Endothelial cell of umbilical vein (primary cell): Measurements from ENCODE around the gene C19orf25. TPM values are rescaled to one million over a fixed set of nuclear protein-coding genes. Genes with fewer than 3 reads are reported as not detected.

Experiments
- BruUV-seq: library from RNA; stranded (reverse); fragments of 400-500 nt; replicated peaks from 2 replicates; lab custom pipeline; 2021; lab: Mats Ljungman, UMichigan
- CTCF ChIA-PET: fragments of 300-600, 350-600 bp; sonication (Branson Sonifier 250); formaldehyde crosslinking; loops from one replicate; lab custom pipeline; 2021; ENCODE audit warnings: antibody characterized with exemption, inconsistent platforms; lab: Charles Lee
- POLR2A ChIA-PET: fragments of 300-600, 350-600 bp; sonication (Branson Sonifier 250); formaldehyde crosslinking; loops from one replicate; lab custom pipeline; 2021; ENCODE audit warnings: antibody characterized with exemption, inconsistent platforms; lab: Charles Lee
- DNase-seq: peaks from one replicate; pipeline ENCODE4 v3.0.0-alpha.2; 2011; ENCODE audit warnings: low read depth, low spot score
- FAIRE-seq: peaks from 2 replicates; lab custom pipeline; 2011; peaks lifted over from hg19 to GRCh38; lab: Jason Lieb, UNC
- H2AFZ ChIP-seq: 2 replicates; pipeline ENCODE4 v1.6.0; 2012; ENCODE audit warnings: low read depth, low read length, control low read depth, inconsistent platforms
- H3K27ac ChIP-seq: 2 replicates; pipeline ENCODE4 v1.5.1; 2011; ENCODE audit warnings: low read depth, mild to moderate bottlenecking, control low read depth, low read length, moderate library complexity; ENCODE audit not compliant: insufficient read depth
- H3K27me3 ChIP-seq, 2 experiments: 2 replicates each; pipeline versions ENCODE4 v1.6.0 to v1.6.1; 2011; ENCODE audit warnings: low read length in 2 of 2, mixed read lengths in 1 of 2; ENCODE audit not compliant: control insufficient read depth in 2 of 2, insufficient read depth in 2 of 2
- H3K36me3 ChIP-seq, 2 experiments: 2 replicates in 1 of 2; 3 replicates in 1 of 2; pipeline ENCODE4 v1.5.1; 2011; ENCODE audit warnings: low read length in 2 of 2, mild to moderate bottlenecking in 1 of 2, moderate library complexity in 1 of 2; ENCODE audit not compliant: control insufficient read depth in 2 of 2, insufficient read depth in 2 of 2; ENCODE audit errors: extremely low read depth in 1 of 2
- H3K4me1 ChIP-seq: 3 replicates; pipeline ENCODE4 v1.5.1; 2011; ENCODE audit warnings: mild to moderate bottlenecking, low read length; ENCODE audit not compliant: control insufficient read depth, insufficient read depth; ENCODE audit errors: extremely low read depth
- H3K4me2 ChIP-seq: 2 replicates; pipeline ENCODE4 v1.6.1; 2011; ENCODE audit warnings: low read length, control low read depth, mixed read lengths; ENCODE audit not compliant: insufficient read depth
- H3K4me3 ChIP-seq, 3 experiments: fragments of 200-600 bp in 1 of 3; sonication (generic), shearing (Covaris generic) in 1 of 3; replicated peaks in 1 of 3; 2 replicates each; pipeline ENCODE4 v1.5.1; 2011 to 2016; ENCODE audit warnings: control low read depth in 3 of 3, low read length in 3 of 3, mild to moderate bottlenecking in 2 of 3, inconsistent platforms in 1 of 3, low read depth in 1 of 3, moderate library complexity in 1 of 3; ENCODE audit not compliant: insufficient read depth in 1 of 3
- H3K79me2 ChIP-seq: 2 replicates; pipeline ENCODE4 v1.6.0; 2012; ENCODE audit warnings: low read length, inconsistent platforms; ENCODE audit not compliant: control insufficient read depth, insufficient read depth
- H3K9ac ChIP-seq: replicated peaks from 2 replicates; pipeline ENCODE3; 2011; ENCODE audit warnings: low read length, control low read depth; ENCODE audit not compliant: insufficient read depth; ENCODE audit errors: extremely low read depth
- H3K9me1 ChIP-seq: replicated peaks from 3 replicates; pipeline ENCODE4 v1.6.0; 2011; ENCODE audit warnings: mild to moderate bottlenecking, low read length; ENCODE audit not compliant: control insufficient read depth, insufficient read depth; ENCODE audit errors: extremely low read depth
- H3K9me3 ChIP-seq: replicated peaks from 2 replicates; pipeline ENCODE4 v1.5.1; 2012; ENCODE audit warnings: low read length, inconsistent platforms; ENCODE audit not compliant: control insufficient read depth, insufficient read depth
- H4K20me1 ChIP-seq: replicated peaks from 2 replicates; pipeline ENCODE3; 2011; ENCODE audit warnings: mild to moderate bottlenecking, low read length; ENCODE audit not compliant: control insufficient read depth, insufficient read depth; ENCODE audit errors: extremely low read depth
- CTCF ChIP-seq, 2 donors: IDR thresholded peaks; 1 replicate in 1 of 2; 2 replicates in 1 of 2; pipeline ENCODE4 v1.5.1; 2011; ENCODE audit warnings: low read length in 2 of 2, mild to moderate bottlenecking in 2 of 2, moderate library complexity in 2 of 2, control low read depth in 1 of 2, inconsistent platforms in 1 of 2, low read depth in 1 of 2; ENCODE audit not compliant: insufficient read depth in 1 of 2; ENCODE audit errors: extremely low read depth in 1 of 2
- EZH2 ChIP-seq: IDR thresholded peaks from 2 replicates; pipeline ENCODE4 v1.6.1; 2012; ENCODE audit warnings: borderline replicate concordance, low read depth, mild to moderate bottlenecking, moderate library complexity, low read length, inconsistent platforms; ENCODE audit not compliant: severe bottlenecking
- FOS ChIP-seq: IDR thresholded peaks from 2 replicates; pipeline ENCODE4 v1.6.1; 2011; ENCODE audit warnings: mild to moderate bottlenecking, low read length, moderate library complexity, borderline replicate concordance; ENCODE audit not compliant: insufficient read depth
- GATA2 ChIP-seq: IDR thresholded peaks from 2 replicates; pipeline ENCODE4 v1.7.0; 2011; ENCODE audit warnings: low read depth, mild to moderate bottlenecking, moderate library complexity, mixed read lengths, low read length; ENCODE audit not compliant: insufficient read length, insufficient read depth
- JUN ChIP-seq: IDR thresholded peaks from 2 replicates; pipeline ENCODE4 v1.6.1; 2011; ENCODE audit warnings: borderline replicate concordance, low read depth; ENCODE audit not compliant: insufficient read length, insufficient read depth
- MAX ChIP-seq: IDR thresholded peaks from 2 replicates; pipeline ENCODE4 v1.6.1; 2011; ENCODE audit not compliant: insufficient read depth, insufficient read length
- MYC ChIP-seq: IDR thresholded peaks from one replicate; pipeline ENCODE4 v1.6.1; 2011; ENCODE audit warnings: mild to moderate bottlenecking, low read depth, low read length
- POLR2A ChIP-seq: IDR thresholded peaks from 2 replicates; pipeline ENCODE4 v1.6.1; 2012; ENCODE audit warnings: low read depth, mild to moderate bottlenecking, control low read depth, low read length
- POLR2AphosphoS5 ChIP-seq: IDR thresholded peaks from 2 replicates; pipeline ENCODE4 v1.6.1; 2012; ENCODE audit warnings: low read depth, mild to moderate bottlenecking, control low read depth, low read length, moderate library complexity; ENCODE audit not compliant: insufficient read depth
- dilution Hi-C: fragments of 300-500 bp; cut with MboI; formaldehyde crosslinking; loops from one replicate; pipeline ENCODE4 v1.15.0; 2019; ENCODE audit warnings: low sequenced_read_pairs; ENCODE audit not compliant: extremely low pct_ligation_motif_present
- intact Hi-C: fragments of 100-400 bp; cut with micrococcal nuclease; formaldehyde crosslinking; loops from one replicate; pipeline ENCODE4 v1.10.0; 2022
- polyA plus RNA-seq, 4 experiments: library from polyadenylated mRNA; depleted of rRNA in 3 of 4; stranded (reverse) in 3 of 4; unstranded in 1 of 4; fragments of >200 nt; gene quantifications; 2 replicates each; pipeline versions ENCODE4 v1.2.1 to v1.2.3, GENCODE V29; 2011 to 2012; ENCODE audit warnings: missing spikeins in 1 of 4
- total RNA-seq: library from RNA; stranded (reverse); gene quantifications from 2 replicates; pipeline ENCODE4 v1.2.3, GENCODE V29; 2021

Gene C19orf25
- total and polyA plus RNA-seq, 2 donors (not counting 3 experiments of a cell fraction or from before 2014, with no cell fraction given), result 28.0 to 34.6 TPM

GRCh38 chr19:1424192-1424955, 54.6 kb downstream of the C19orf25 start:
- FAIRE-seq, result no peak
- CTCF ChIA-PET, result no interaction called here

More at GRCh38 chr19:1424192-1424955, 54.6 kb downstream of the C19orf25 start:
- Histone ChIP-seq H3K9me3 (no peaks in the 10 kb centered on the region), H4K20me1 (peaks cover 2% of the 10 kb centered on the region), H3K4me2 (no peak overlapping the region), H2AFZ (no peak overlapping the region), H3K9ac (no peak overlapping the region), H3K36me3 (peaks cover 26 to 65% of the 10 kb centered on the region in 2 experiments), H3K4me1 (no peaks in the 10 kb centered on the region), H3K9me1 (no peaks in the 10 kb centered on the region), H3K79me2 (peaks cover 41% of the 10 kb centered on the region), H3K4me3 (no peak overlapping the region), H3K27ac (no peak overlapping the region), H3K27me3 (no peaks in the 10 kb centered on the region)
- intact Hi-C loops, result no loop called here
- dilution Hi-C loops, result no loop called here
- POLR2A ChIA-PET, result no interaction called here
- no TSS peak for BruUV-seq
- TF ChIP-seq POLR2AphosphoS5 (no peak), EZH2 (no peak), MYC (no peak), GATA2 (no peak), JUN (no peak), MAX (no peak), FOS (no peak), POLR2A (no peak), CTCF (IDR thresholded peaks at IDR 0.05; ENCODE audit: extremely low read depth in 1 of 2, insufficient read depth in 1 of 2, low read depth in 1 of 2, low read length in 2 of 2) (no peak)
- no peak for DNase-seq
